Neural crest cell (in vitro differentiated cells): ENCODE measurements around the gene RECQL. TPM values are rescaled to one million over a fixed set of nuclear protein-coding genes. Genes with fewer than 3 reads are reported as not detected.
A peak's percentile ranks its signal among the peaks of the same experiment; 100 is the strongest.

ENCODE experiments used
- DNase-seq: peaks from one replicate; pipeline ENCODE4 v3.0.0; 2021; ENCODE audit warnings: low read depth, mixed read lengths, low spot score
- H3K27ac Mint-ChIP-seq: one replicate; pipeline ENCODE4 v1.8.0; 2021; ENCODE audit warnings: mild to moderate bottlenecking, mixed read lengths; ENCODE audit not compliant: unreplicated experiment
- H3K27me3 Mint-ChIP-seq: 2 replicates; pipeline ENCODE4 v1.8.0; 2021; ENCODE audit warnings: low read depth, mild to moderate bottlenecking, mixed read lengths
- H3K36me3 Mint-ChIP-seq: 2 replicates; pipeline ENCODE4 v1.8.0; 2021; ENCODE audit warnings: low read depth, mild to moderate bottlenecking, mixed read lengths
- H3K4me1 Mint-ChIP-seq: 2 replicates; pipeline ENCODE4 v1.8.0; 2021; ENCODE audit warnings: mixed read lengths
- H3K4me3 Mint-ChIP-seq: one replicate; pipeline ENCODE4 v1.8.0; 2021; ENCODE audit warnings: mild to moderate bottlenecking, mixed read lengths
- H3K9me3 Mint-ChIP-seq: 2 replicates; pipeline ENCODE4 v1.8.0; 2021; ENCODE audit warnings: mixed read lengths
- total RNA-seq: library from RNA; stranded (reverse); gene quantifications from 2 replicates; pipeline ENCODE4 v1.2.1, GENCODE V29; 2021
- TF ChIP-seq, protein P1 (sequence below): fragments of 200-600 bp; sonication (generic); conservative IDR thresholded peaks from 2 replicates; pipeline ENCODE4 v1.5.0; 2021; ENCODE audit warnings: antibody characterized with exemption, mild to moderate bottlenecking

The RECQL gene
- total RNA-seq, 1 donor from 2014 or later = 24.7 TPM

DNA sequence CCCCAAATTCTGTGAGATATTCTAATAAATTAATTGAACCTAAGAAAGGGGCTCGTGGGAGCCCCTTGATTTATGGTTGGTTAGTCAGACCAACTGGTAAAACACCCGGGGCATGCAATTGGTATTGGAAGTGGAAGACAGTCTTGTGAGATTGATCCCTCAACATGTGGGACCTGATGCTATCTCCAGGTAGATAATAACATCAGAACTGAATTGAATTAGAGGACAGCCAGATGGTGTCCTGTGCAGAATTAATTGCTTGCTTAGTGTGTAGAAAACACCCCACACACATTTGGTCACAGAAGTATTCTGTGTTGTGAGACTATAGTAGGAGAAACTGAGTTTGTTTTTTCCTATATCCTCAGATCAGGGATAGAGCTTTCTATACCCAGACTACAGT is 42.0 kb downstream of the RECQL start:
- Mint-ChIP-seq H3K4me3 (no peak overlapping the region), H3K36me3 (peaks cover 16% of the 10 kb centered on the region), H3K9me3 (peaks cover 3% of the 10 kb centered on the region), H3K27me3 (no peaks in the 10 kb centered on the region), H3K4me1 (no peaks in the 10 kb centered on the region), H3K27ac (no peak overlapping the region)
- DNase-seq = no peak
- TF ChIP-seq, protein P1, sequence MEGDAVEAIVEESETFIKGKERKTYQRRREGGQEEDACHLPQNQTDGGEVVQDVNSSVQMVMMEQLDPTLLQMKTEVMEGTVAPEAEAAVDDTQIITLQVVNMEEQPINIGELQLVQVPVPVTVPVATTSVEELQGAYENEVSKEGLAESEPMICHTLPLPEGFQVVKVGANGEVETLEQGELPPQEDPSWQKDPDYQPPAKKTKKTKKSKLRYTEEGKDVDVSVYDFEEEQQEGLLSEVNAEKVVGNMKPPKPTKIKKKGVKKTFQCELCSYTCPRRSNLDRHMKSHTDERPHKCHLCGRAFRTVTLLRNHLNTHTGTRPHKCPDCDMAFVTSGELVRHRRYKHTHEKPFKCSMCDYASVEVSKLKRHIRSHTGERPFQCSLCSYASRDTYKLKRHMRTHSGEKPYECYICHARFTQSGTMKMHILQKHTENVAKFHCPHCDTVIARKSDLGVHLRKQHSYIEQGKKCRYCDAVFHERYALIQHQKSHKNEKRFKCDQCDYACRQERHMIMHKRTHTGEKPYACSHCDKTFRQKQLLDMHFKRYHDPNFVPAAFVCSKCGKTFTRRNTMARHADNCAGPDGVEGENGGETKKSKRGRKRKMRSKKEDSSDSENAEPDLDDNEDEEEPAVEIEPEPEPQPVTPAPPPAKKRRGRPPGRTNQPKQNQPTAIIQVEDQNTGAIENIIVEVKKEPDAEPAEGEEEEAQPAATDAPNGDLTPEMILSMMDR = no peak

DNA sequence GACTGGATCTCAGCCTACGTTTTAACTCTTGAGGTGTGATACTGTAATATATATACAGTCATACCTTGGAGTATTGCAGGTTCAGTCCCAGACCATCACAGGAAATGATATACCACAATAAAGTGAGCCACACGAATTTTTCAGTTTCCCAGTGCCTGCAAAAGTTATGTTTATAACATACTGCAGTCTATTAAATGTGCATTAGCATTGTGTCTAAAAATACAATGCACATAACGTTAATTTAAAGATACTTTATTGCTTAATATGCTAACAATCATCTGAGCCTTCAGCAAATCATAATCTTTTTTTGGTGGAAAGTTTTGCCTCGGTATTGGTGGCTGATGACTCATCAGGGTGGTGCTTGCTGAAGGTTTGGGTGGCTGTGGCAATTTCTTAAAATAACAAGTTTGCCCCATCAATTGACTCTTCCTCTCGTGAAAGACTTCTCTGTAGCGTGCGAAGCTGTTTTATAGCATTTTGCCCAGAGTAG is 45.1 kb downstream of the RECQL start:
- H3K9me3 Mint-ChIP-seq = no peaks in the 10 kb centered on the region
- no peak overlapping the region for H3K27ac Mint-ChIP-seq
- TF ChIP-seq, protein P1 = no peak
- no peaks in the 10 kb centered on the region for H3K27me3 Mint-ChIP-seq
- no peak overlapping the region for H3K4me3 Mint-ChIP-seq
- peaks cover 13% of the 10 kb centered on the region for H3K36me3 Mint-ChIP-seq
- DNase-seq = no peak
- H3K4me1 Mint-ChIP-seq = no peaks in the 10 kb centered on the region

DNA sequence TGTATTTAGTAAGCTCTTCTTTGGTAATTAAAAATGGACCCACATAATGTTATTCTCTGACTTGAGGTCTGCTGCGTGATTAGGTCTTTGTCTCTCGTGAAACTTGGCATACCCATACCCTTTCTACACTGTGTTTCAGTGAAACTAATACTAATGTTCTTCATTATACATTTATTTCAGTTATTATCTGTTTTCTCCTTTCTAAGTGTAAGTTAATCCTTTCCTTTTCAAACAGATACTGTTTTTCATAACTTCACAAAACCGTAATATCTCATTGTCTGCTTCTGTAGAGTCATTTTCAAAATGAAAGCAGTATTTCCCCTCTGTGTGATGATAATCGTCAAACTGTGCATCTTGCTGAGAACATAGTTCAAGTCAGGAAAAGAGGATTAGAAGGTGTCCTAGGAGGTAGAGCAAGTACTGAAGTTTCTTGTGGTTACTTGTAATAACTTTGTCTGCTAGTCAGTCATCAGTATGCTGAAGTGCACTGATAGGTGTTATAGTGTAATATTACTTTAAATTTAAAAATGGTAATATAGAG is 48.1 kb downstream of the RECQL start:
- H3K9me3 Mint-ChIP-seq = no peaks in the 10 kb centered on the region
- H3K27ac Mint-ChIP-seq = no peak overlapping the region
- no peaks in the 10 kb centered on the region for H3K27me3 Mint-ChIP-seq
- H3K4me1 Mint-ChIP-seq = no peaks in the 10 kb centered on the region
- no peak for DNase-seq
- H3K36me3 Mint-ChIP-seq = peaks cover 15% of the 10 kb centered on the region
- no peak overlapping the region for H3K4me3 Mint-ChIP-seq
- TF ChIP-seq, protein P1 = no peak

DNA sequence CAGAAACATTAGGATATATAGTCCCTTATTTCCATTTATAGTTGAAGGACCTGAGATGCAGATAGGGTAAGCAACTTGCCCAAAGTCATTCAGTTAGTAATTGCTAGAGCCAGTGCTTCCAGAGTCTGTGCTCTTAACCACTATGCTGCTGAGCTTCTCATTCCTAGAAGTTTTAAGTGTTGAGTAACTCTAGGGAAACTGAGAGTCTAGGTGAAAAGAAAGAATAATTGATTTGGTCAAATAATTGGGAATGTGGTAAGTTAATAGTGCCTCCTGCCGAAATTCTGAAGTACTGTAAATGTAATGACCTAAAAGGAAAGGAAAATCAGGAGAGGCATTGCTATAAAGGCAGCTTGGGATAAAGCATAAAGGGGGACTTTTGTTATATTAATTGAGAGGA is 49.9 kb downstream of the RECQL start:
- TF ChIP-seq, protein P1 = peak; percentile 47
- no peaks in the 10 kb centered on the region for H3K27me3 Mint-ChIP-seq
- no peak overlapping the region for H3K4me3 Mint-ChIP-seq
- no peaks in the 10 kb centered on the region for H3K4me1 Mint-ChIP-seq
- H3K36me3 Mint-ChIP-seq = peaks cover 4% of the 10 kb centered on the region
- H3K9me3 Mint-ChIP-seq = no peaks in the 10 kb centered on the region
- no peak overlapping the region for H3K27ac Mint-ChIP-seq
- no peak for DNase-seq

DNA sequence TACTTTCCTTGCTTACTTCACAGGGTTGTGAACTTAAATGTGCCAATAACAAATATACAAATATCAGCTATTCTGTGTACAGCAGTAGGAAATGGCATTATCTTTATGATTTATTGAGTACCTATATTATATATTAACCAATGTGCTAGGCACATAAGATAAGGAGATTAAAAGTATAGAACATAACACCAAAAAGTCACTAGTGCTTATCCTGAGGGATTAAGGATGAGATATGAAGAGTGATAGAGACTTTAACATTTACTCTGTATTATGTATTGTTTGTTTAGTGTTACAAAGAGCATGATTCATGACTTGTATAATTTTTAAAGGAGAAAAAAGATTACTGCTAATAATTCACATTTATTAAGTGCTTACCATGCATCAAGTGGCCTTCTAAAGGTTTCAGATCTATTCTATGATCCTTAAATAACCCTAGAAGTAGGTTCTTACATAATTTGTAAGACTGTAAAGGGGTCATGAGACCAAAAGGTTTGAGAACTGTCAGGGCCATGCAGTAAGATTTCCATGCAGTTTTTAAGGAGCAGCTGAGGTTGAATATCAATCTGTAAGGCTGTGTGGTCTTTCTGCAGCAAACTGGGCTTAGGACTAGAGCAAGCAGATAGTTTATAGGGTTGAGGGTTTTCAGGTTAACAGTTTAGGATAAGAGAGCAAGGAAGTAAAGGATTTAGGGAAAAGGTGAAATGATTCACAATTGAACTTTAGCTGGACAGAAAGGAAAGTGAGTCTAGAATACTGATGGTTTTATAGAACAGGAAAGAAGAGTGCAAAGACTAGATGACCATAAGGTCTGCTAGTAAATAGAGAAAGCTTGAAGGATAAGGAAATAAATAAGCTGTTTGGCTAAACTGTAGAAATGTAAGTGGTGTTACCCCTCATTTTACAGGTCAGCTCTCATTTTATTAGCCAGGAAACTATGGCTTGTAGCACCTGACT is 57.0 kb downstream of the RECQL start:
- DNase-seq = no peak
- no peaks in the 10 kb centered on the region for H3K9me3 Mint-ChIP-seq
- TF ChIP-seq, protein P1 = no peak
- no peaks in the 10 kb centered on the region for H3K4me1 Mint-ChIP-seq
- H3K36me3 Mint-ChIP-seq = peaks cover 9% of the 10 kb centered on the region
- H3K27me3 Mint-ChIP-seq = no peaks in the 10 kb centered on the region
- H3K27ac Mint-ChIP-seq = no peak overlapping the region
- no peak overlapping the region for H3K4me3 Mint-ChIP-seq
